Gastroesophageal sphincter (tissue), 4 donors: Measurements from ENCODE around the gene MBNL3. TPM values are rescaled to one million over a fixed set of nuclear protein-coding genes. Genes with fewer than 3 reads are reported as not detected.

Experiments
- ATAC-seq: fragments of 150-250 bp; one replicate; pipeline ENCODE4 v1.9.1; 2016; ENCODE audit warnings: mild to moderate bottlenecking, moderate library complexity
- H3K27ac ChIP-seq, 4 donors: fragments of 200-600 bp; sonication (generic) in 3 of 4; 1 replicate in 3 of 4; 2 replicates in 1 of 4; pipeline ENCODE4 v1.5.1; 2016 to 2019
- H3K27me3 ChIP-seq: fragments of 200-600 bp; sonication (generic); one replicate; pipeline ENCODE4 v1.5.1; 2019
- H3K36me3 ChIP-seq, 2 donors: fragments of 200-600 bp; sonication (generic); one replicate each; pipeline ENCODE4 v1.5.1; 2019; ENCODE audit warnings: control low read depth in 1 of 2
- H3K4me1 ChIP-seq, 3 donors: fragments of 200-600 bp; sonication (generic); 1 replicate in 2 of 3; 2 replicates in 1 of 3; pipeline ENCODE4 v1.5.1; 2016 to 2019; ENCODE audit warnings: control low read depth in 2 of 3
- H3K4me3 ChIP-seq, 2 donors: fragments of 200-600 bp; sonication (generic); one replicate each; pipeline ENCODE4 v1.5.1; 2019; ENCODE audit warnings: mild to moderate bottlenecking in 1 of 2, moderate library complexity in 1 of 2
- H3K9me3 ChIP-seq, 3 donors: fragments of 200-600 bp; sonication (generic); one replicate each; pipeline ENCODE4 v1.5.1; 2017 to 2019; ENCODE audit warnings: control low read depth in 2 of 3
- EP300 ChIP-seq: sonication (generic); formaldehyde crosslinking; IDR thresholded peaks from one replicate; pipeline ENCODE4 v1.6.1; 2017; ENCODE audit warnings: antibody characterized with exemption, mild to moderate bottlenecking
- POLR2A ChIP-seq, 2 donors: fragments of 450-650 bp; IDR thresholded peaks; one replicate each; pipeline ENCODE4 v1.6.1; 2017; ENCODE audit warnings: antibody characterized with exemption in 2 of 2, mild to moderate bottlenecking in 2 of 2, moderate library complexity in 1 of 2
- POLR2AphosphoS5 ChIP-seq: sonication (generic); formaldehyde crosslinking; IDR thresholded peaks from one replicate; pipeline ENCODE4 v1.6.1; 2017; ENCODE audit warnings: antibody characterized with exemption
- WGBS, 2 donors: methylation state at CpG; one replicate each; pipeline ENCODE4 v1.1.5; 2018; ENCODE audit warnings: low coverage in 1 of 2; 5-methylcytosine and 5-hydroxymethylcytosine counted together
- total RNA-seq, 4 donors: library from RNA; depleted of rRNA; stranded (reverse); fragments of >200 nt; gene quantifications; one replicate each; pipeline ENCODE4 v1.1.0, GENCODE V29; 2016
- TF ChIP-seq, protein P1 (sequence below), 4 experiments: fragments of 200-600 bp in 2 of 4; fragments of 450-650 bp in 2 of 4; sonication (generic) in 1 of 4; IDR thresholded peaks; one replicate each; pipeline ENCODE4 v1.5.1; 2017 to 2019; ENCODE audit warnings: antibody characterized with exemption in 4 of 4, mild to moderate bottlenecking in 2 of 4, moderate library complexity in 2 of 4

The MBNL3 gene
- total RNA-seq, 4 donors from 2014 or later = 3.9 to 13.5 (median 5.5) TPM

DNA sequence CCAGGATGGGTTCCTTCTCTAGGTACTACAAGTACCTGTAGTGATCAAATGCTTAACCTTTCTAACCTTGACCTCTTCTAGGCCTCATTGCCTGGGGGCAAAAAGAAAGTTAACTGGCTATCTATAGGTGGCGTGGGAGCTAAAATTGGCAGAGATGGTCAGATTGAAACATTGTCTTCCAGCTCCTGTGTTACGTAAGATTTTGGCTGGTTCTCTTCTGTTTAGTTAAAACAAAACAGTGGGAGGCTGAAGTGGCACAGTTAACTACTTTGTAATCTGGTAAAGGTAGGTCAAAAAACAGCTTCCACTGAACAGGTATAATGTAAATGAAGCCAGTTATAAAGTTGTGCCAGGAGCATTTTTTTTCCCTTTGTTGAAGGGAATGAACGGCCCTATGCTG is 115.2 kb downstream of the MBNL3 start:
- H3K27ac ChIP-seq = no peak overlapping the region
- no peak for TF ChIP-seq POLR2A (IDR thresholded peaks at IDR 0.05)
- TF ChIP-seq, protein P1, sequence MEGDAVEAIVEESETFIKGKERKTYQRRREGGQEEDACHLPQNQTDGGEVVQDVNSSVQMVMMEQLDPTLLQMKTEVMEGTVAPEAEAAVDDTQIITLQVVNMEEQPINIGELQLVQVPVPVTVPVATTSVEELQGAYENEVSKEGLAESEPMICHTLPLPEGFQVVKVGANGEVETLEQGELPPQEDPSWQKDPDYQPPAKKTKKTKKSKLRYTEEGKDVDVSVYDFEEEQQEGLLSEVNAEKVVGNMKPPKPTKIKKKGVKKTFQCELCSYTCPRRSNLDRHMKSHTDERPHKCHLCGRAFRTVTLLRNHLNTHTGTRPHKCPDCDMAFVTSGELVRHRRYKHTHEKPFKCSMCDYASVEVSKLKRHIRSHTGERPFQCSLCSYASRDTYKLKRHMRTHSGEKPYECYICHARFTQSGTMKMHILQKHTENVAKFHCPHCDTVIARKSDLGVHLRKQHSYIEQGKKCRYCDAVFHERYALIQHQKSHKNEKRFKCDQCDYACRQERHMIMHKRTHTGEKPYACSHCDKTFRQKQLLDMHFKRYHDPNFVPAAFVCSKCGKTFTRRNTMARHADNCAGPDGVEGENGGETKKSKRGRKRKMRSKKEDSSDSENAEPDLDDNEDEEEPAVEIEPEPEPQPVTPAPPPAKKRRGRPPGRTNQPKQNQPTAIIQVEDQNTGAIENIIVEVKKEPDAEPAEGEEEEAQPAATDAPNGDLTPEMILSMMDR (IDR thresholded peaks at IDR 0.05) = no peak
- TF ChIP-seq POLR2AphosphoS5 = no peak
- TF ChIP-seq EP300 = no peak
- no peak for ATAC-seq
- no peaks in the 10 kb centered on the region for H3K36me3 ChIP-seq
- no peak overlapping the region for H3K4me3 ChIP-seq
- H3K9me3 ChIP-seq = no peaks in the 10 kb centered on the region
- no peaks in the 10 kb centered on the region for H3K27me3 ChIP-seq
- WGBS, 2 donors = 29 to 33% methylated on average over 3 of the region's 3 CpGs
- H3K4me1 ChIP-seq = no peaks in the 10 kb centered on the region

GRCh38 chrX:132369617-132370326 is 119.1 kb downstream of the MBNL3 start:
- no peaks in the 10 kb centered on the region for H3K36me3 ChIP-seq
- TF ChIP-seq POLR2A (IDR thresholded peaks at IDR 0.05) = no peak
- no peak for TF ChIP-seq POLR2AphosphoS5
- no peak for TF ChIP-seq EP300
- TF ChIP-seq, protein P1 (IDR thresholded peaks at IDR 0.05) = no peak
- H3K4me1 ChIP-seq = no peaks in the 10 kb centered on the region
- no peak for ATAC-seq
- H3K4me3 ChIP-seq = no peak overlapping the region
- no peaks in the 10 kb centered on the region for H3K9me3 ChIP-seq
- H3K27me3 ChIP-seq = no peaks in the 10 kb centered on the region
- H3K27ac ChIP-seq = no peak overlapping the region
- 38 to 64% methylated on average over 2 of the region's 2 CpGs for WGBS, 2 donors

GRCh38 chrX:132367984-132368383 is 120.9 kb downstream of the MBNL3 start:
- no peaks in the 10 kb centered on the region for H3K4me1 ChIP-seq
- H3K36me3 ChIP-seq = no peaks in the 10 kb centered on the region
- no peak for TF ChIP-seq POLR2AphosphoS5
- TF ChIP-seq, protein P1 (IDR thresholded peaks at IDR 0.05) = no peak
- no peak for TF ChIP-seq EP300
- no peak for TF ChIP-seq POLR2A (IDR thresholded peaks at IDR 0.05)
- ATAC-seq = no peak
- H3K27me3 ChIP-seq = no peaks in the 10 kb centered on the region
- H3K4me3 ChIP-seq = no peak overlapping the region
- no peaks in the 10 kb centered on the region for H3K9me3 ChIP-seq
- no peak overlapping the region for H3K27ac ChIP-seq

DNA sequence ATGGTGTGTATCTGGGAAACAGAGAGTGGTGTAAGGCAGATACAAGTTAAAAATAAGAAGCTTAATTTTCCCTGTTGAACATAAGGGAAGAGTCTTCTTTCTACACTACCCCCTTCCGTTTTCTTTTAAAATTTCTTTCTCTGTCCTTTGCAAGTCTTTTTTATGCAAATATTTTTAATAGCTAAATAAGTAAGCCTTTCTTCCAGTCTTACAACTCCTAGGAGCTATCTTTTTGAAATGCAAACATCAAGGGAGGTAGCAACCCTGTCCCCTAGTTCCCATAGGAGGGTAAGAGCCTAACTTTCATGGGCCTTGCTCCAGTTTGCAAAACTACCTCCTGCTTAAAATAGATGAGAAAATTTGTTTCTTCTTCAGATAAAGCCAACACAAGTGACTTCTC is 121.5 kb downstream of the MBNL3 start:
- ATAC-seq = no peak
- no peaks in the 10 kb centered on the region for H3K36me3 ChIP-seq
- no peak for TF ChIP-seq POLR2A (IDR thresholded peaks at IDR 0.05)
- H3K27me3 ChIP-seq = no peaks in the 10 kb centered on the region
- H3K9me3 ChIP-seq = no peaks in the 10 kb centered on the region
- no peaks in the 10 kb centered on the region for H3K4me1 ChIP-seq
- H3K27ac ChIP-seq = no peak overlapping the region
- 25 to 89% methylated on average over 1 of the region's 1 CpG for whole genome bisulfite sequencing, 2 donors
- no peak overlapping the region for H3K4me3 ChIP-seq

GRCh38 chrX:132365490-132365889 is 123.3 kb downstream of the MBNL3 start:
- no peaks in the 10 kb centered on the region for H3K27me3 ChIP-seq
- H3K4me1 ChIP-seq = no peaks in the 10 kb centered on the region
- no peak for TF ChIP-seq POLR2AphosphoS5
- no peak overlapping the region for H3K27ac ChIP-seq
- no peak overlapping the region for H3K4me3 ChIP-seq
- H3K9me3 ChIP-seq = no peaks in the 10 kb centered on the region
- H3K36me3 ChIP-seq = no peaks in the 10 kb centered on the region
- ATAC-seq = no peak

- no peaks in the 10 kb centered on the region for H3K9me3 ChIP-seq
- H3K27me3 ChIP-seq = no peaks in the 10 kb centered on the region
- no peaks in the 10 kb centered on the region for H3K36me3 ChIP-seq
- TF ChIP-seq POLR2AphosphoS5 (no peak), POLR2A (IDR thresholded peaks at IDR 0.05) (no peak), EP300 (no peak)
- TF ChIP-seq, protein P1 (IDR thresholded peaks at IDR 0.05) = no peak
- no peak overlapping the region for H3K4me3 ChIP-seq
- H3K27ac ChIP-seq = no peak overlapping the region
- 72 to 93% methylated on average over 3 of the region's 3 CpGs for WGBS, 2 donors
- H3K4me1 ChIP-seq = no peaks in the 10 kb centered on the region
- ATAC-seq = no peak
Observed at GRCh38 chrX:132364313-132364712, 124.5 kb downstream of the MBNL3 start.
